IPS-20b (cell line): Measurements from ENCODE around the gene TM4SF5.

Experiments
- H3K27ac ChIP-seq: one replicate; pipeline ENCODE4 v1.5.1; 2013; ENCODE audit warnings: low read length
- H3K27me3 ChIP-seq: 2 replicates; pipeline ENCODE4 v1.6.1; 2013; ENCODE audit warnings: mild to moderate bottlenecking, low read length, inconsistent platforms; ENCODE audit not compliant: insufficient read depth
- H3K36me3 ChIP-seq: 2 replicates; pipeline ENCODE4 v1.6.1; 2013; ENCODE audit warnings: low read depth, mild to moderate bottlenecking, inconsistent platforms, low read length, moderate library complexity; ENCODE audit not compliant: insufficient read depth
- H3K4me1 ChIP-seq: 2 replicates; pipeline ENCODE4 v1.6.1; 2013; ENCODE audit warnings: mild to moderate bottlenecking, control low read depth, inconsistent platforms, low read length, moderate library complexity; ENCODE audit not compliant: insufficient read depth
- H3K4me3 ChIP-seq: 2 replicates; pipeline ENCODE4 v1.5.1; 2013; ENCODE audit warnings: mild to moderate bottlenecking, low read length, inconsistent platforms
- H3K9ac ChIP-seq: 2 replicates; pipeline ENCODE4 v1.6.1; 2013; ENCODE audit warnings: low read depth, mild to moderate bottlenecking, inconsistent platforms, low read length, moderate library complexity
- H3K9me3 ChIP-seq: 2 replicates; pipeline ENCODE4 v1.6.1; 2013; ENCODE audit warnings: mild to moderate bottlenecking, low read depth, low read length, inconsistent platforms; ENCODE audit not compliant: insufficient read depth

Gene TM4SF5

GRCh38 chr17:4750606-4751005 is 21.1 kb upstream of the TM4SF5 start:
- Histone ChIP-seq H3K9me3 (no peaks in the 10 kb centered on the region), H3K36me3 (no peaks in the 10 kb centered on the region), H3K9ac (no peak overlapping the region), H3K27ac (no peak overlapping the region), H3K4me1 (no peaks in the 10 kb centered on the region; the same call in 1 of the 2 replicates), H3K27me3 (peaks cover 8% of the 10 kb centered on the region), H3K4me3 (no peak overlapping the region)

- Histone ChIP-seq H3K36me3 (no peaks in the 10 kb centered on the region), H3K27ac (no peak overlapping the region), H3K9ac (no peak overlapping the region), H3K9me3 (no peaks in the 10 kb centered on the region), H3K4me3 (no peak overlapping the region), H3K4me1 (no peaks in the 10 kb centered on the region), H3K27me3 (peaks cover 3% of the 10 kb centered on the region; the same call in 1 of the 2 replicates)
These were observed 19.8 kb upstream of the TM4SF5 start for GRCh38 chr17:4751932-4752331.

GRCh38 chr17:4753392-4753791 is 18.3 kb upstream of the TM4SF5 start:
- Histone ChIP-seq H3K4me1 (no peaks in the 10 kb centered on the region), H3K4me3 (no peak overlapping the region), H3K36me3 (no peaks in the 10 kb centered on the region)

GRCh38 chr17:4759776-4760236 is 11.9 kb upstream of the TM4SF5 start:
- no peaks in the 10 kb centered on the region for H3K4me1 ChIP-seq
- no peaks in the 10 kb centered on the region for H3K36me3 ChIP-seq
- H3K9me3 ChIP-seq = no peaks in the 10 kb centered on the region
- no peak overlapping the region for H3K27ac ChIP-seq
- no peaks in the 10 kb centered on the region for H3K27me3 ChIP-seq
- H3K4me3 ChIP-seq = no peak overlapping the region
- H3K9ac ChIP-seq = no peak overlapping the region

More at GRCh38 chr17:4753392-4753791, 18.3 kb upstream of the TM4SF5 start:
- Histone ChIP-seq H3K27me3 (peaks cover 3% of the 10 kb centered on the region; the same call in 1 of the 2 replicates), H3K9me3 (no peaks in the 10 kb centered on the region), H3K9ac (peak overlapping the region; percentile 21; the same call in 1 of the 2 replicates), H3K27ac (no peak overlapping the region)

- Histone ChIP-seq H3K36me3 (no peaks in the 10 kb centered on the region), H3K27me3 (no peaks in the 10 kb centered on the region), H3K4me3 (no peak overlapping the region), H3K9ac (no peak overlapping the region), H3K27ac (no peak overlapping the region), H3K9me3 (no peaks in the 10 kb centered on the region), H3K4me1 (no peaks in the 10 kb centered on the region)
These were observed 7.1 kb upstream of the TM4SF5 start for GRCh38 chr17:4764595-4764994.

- Histone ChIP-seq H3K4me3 (no peak overlapping the region), H3K9me3 (no peaks in the 10 kb centered on the region), H3K9ac (no peak overlapping the region), H3K4me1 (no peaks in the 10 kb centered on the region), H3K27me3 (no peaks in the 10 kb centered on the region), H3K36me3 (no peaks in the 10 kb centered on the region), H3K27ac (no peak overlapping the region)
These were observed 5.5 kb upstream of the TM4SF5 start for GRCh38 chr17:4766201-4766600.

- no peaks in the 10 kb centered on the region for H3K9me3 ChIP-seq
- H3K4me1 ChIP-seq = no peaks in the 10 kb centered on the region
- H3K36me3 ChIP-seq = no peaks in the 10 kb centered on the region
- H3K27ac ChIP-seq = no peak overlapping the region
- H3K4me3 ChIP-seq = no peak overlapping the region
- H3K9ac ChIP-seq = no peak overlapping the region
- H3K27me3 ChIP-seq = no peaks in the 10 kb centered on the region
These were observed 5.0 kb upstream of the TM4SF5 start for GRCh38 chr17:4766723-4767122.

GRCh38 chr17:4768298-4768697 is 3.4 kb upstream of the TM4SF5 start:
- no peak overlapping the region for H3K4me3 ChIP-seq
- no peaks in the 10 kb centered on the region for H3K9me3 ChIP-seq
- H3K4me1 ChIP-seq = no peaks in the 10 kb centered on the region
- no peak overlapping the region for H3K9ac ChIP-seq
- H3K27me3 ChIP-seq = no peaks in the 10 kb centered on the region
- H3K36me3 ChIP-seq = no peaks in the 10 kb centered on the region
- no peak overlapping the region for H3K27ac ChIP-seq

- H3K9ac ChIP-seq = no peak overlapping the region
- no peaks in the 10 kb centered on the region for H3K9me3 ChIP-seq
- no peak overlapping the region for H3K4me3 ChIP-seq
- no peaks in the 10 kb centered on the region for H3K4me1 ChIP-seq
- H3K36me3 ChIP-seq = no peaks in the 10 kb centered on the region
- no peak overlapping the region for H3K27ac ChIP-seq
- no peaks in the 10 kb centered on the region for H3K27me3 ChIP-seq
These were observed 2.1 kb upstream of the TM4SF5 start for GRCh38 chr17:4769628-4770027.

- Histone ChIP-seq H3K27ac (no peak overlapping the region), H3K4me1 (no peaks in the 10 kb centered on the region), H3K9me3 (no peaks in the 10 kb centered on the region), H3K9ac (no peak overlapping the region), H3K36me3 (no peaks in the 10 kb centered on the region), H3K4me3 (no peak overlapping the region), H3K27me3 (no peaks in the 10 kb centered on the region)
These were observed 538 bp downstream of the TM4SF5 start for GRCh38 chr17:4772235-4772613.

- Histone ChIP-seq H3K9ac (no peak overlapping the region), H3K36me3 (no peaks in the 10 kb centered on the region), H3K27me3 (peaks cover 8% of the 10 kb centered on the region), H3K9me3 (no peaks in the 10 kb centered on the region), H3K4me3 (no peak overlapping the region), H3K27ac (no peak overlapping the region), H3K4me1 (no peaks in the 10 kb centered on the region)
These were observed 6.5 kb downstream of the TM4SF5 start for GRCh38 chr17:4777969-4778760.

GRCh38 chr17:4780325-4780955 is 8.8 kb downstream of the TM4SF5 start:
- Histone ChIP-seq H3K9me3 (no peaks in the 10 kb centered on the region), H3K36me3 (no peaks in the 10 kb centered on the region), H3K4me3 (no peak overlapping the region), H3K4me1 (no peaks in the 10 kb centered on the region), H3K27ac (no peak overlapping the region), H3K9ac (no peak overlapping the region), H3K27me3 (peaks cover 16% of the 10 kb centered on the region)
